H1 (cell line): ENCODE measurements around the gene CTAG2. TPM values are rescaled to one million over a fixed set of nuclear protein-coding genes. Genes with fewer than 3 reads are reported as not detected.

Experiments used
- polyA plus RNA-seq, 7 experiments: library from polyadenylated mRNA; depleted of rRNA in 3 of 7; stranded (reverse) in 5 of 7; unstranded in 2 of 7; fragments of >200 nt in 5 of 7; fragments of 200-250 nt in 2 of 7; gene quantifications; 1 replicate in 5 of 7; 2 replicates in 1 of 7; 4 replicates in 1 of 7; pipeline versions ENCODE4 v1.2.1 to v1.2.3, GENCODE V29; 2011 to 2013; ENCODE audit warnings: missing spikeins in 2 of 7, mixed read lengths in 2 of 7
- total RNA-seq: library from RNA; stranded (reverse); fragmentation: NEBNext Ultra II Directional; extraction: Animal tissue kit (Norgen Biotek cat#: 25700); gene quantifications from 2 replicates; pipeline ENCODE4 v1.2.1, GENCODE V29; 2021
- TF ChIP-seq, protein P1 (sequence below): fragments of 300-600 bp; sonication (generic); IDR thresholded peaks from 2 replicates; pipeline ENCODE4 v1.7.1; 2012; ENCODE audit warnings: low read length, moderate library complexity, mild to moderate bottlenecking, inconsistent platforms; ENCODE audit not compliant: insufficient replicate concordance

CTAG2 gene
- total and polyA plus RNA-seq, 2 of the 8 experiments (the other 6 are each of a cell fraction or from before 2014, with no cell fraction given), result not detected

DNA sequence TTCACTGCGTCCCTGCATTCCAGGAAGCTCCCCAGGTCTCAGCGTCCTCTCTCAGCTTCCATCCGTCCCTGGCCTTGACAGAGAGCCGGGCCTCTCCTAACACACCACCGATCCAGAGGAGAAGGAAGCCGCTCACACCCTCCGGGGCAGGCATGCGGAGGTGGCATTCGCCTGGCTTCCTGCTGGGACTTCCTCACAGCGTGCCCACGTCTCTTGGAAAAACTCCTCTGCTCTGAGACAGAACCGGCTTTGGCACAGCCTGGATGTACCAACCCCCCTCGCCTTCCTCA is 3.2 kb downstream of the CTAG2 start (continued):
- TF ChIP-seq, protein P1, sequence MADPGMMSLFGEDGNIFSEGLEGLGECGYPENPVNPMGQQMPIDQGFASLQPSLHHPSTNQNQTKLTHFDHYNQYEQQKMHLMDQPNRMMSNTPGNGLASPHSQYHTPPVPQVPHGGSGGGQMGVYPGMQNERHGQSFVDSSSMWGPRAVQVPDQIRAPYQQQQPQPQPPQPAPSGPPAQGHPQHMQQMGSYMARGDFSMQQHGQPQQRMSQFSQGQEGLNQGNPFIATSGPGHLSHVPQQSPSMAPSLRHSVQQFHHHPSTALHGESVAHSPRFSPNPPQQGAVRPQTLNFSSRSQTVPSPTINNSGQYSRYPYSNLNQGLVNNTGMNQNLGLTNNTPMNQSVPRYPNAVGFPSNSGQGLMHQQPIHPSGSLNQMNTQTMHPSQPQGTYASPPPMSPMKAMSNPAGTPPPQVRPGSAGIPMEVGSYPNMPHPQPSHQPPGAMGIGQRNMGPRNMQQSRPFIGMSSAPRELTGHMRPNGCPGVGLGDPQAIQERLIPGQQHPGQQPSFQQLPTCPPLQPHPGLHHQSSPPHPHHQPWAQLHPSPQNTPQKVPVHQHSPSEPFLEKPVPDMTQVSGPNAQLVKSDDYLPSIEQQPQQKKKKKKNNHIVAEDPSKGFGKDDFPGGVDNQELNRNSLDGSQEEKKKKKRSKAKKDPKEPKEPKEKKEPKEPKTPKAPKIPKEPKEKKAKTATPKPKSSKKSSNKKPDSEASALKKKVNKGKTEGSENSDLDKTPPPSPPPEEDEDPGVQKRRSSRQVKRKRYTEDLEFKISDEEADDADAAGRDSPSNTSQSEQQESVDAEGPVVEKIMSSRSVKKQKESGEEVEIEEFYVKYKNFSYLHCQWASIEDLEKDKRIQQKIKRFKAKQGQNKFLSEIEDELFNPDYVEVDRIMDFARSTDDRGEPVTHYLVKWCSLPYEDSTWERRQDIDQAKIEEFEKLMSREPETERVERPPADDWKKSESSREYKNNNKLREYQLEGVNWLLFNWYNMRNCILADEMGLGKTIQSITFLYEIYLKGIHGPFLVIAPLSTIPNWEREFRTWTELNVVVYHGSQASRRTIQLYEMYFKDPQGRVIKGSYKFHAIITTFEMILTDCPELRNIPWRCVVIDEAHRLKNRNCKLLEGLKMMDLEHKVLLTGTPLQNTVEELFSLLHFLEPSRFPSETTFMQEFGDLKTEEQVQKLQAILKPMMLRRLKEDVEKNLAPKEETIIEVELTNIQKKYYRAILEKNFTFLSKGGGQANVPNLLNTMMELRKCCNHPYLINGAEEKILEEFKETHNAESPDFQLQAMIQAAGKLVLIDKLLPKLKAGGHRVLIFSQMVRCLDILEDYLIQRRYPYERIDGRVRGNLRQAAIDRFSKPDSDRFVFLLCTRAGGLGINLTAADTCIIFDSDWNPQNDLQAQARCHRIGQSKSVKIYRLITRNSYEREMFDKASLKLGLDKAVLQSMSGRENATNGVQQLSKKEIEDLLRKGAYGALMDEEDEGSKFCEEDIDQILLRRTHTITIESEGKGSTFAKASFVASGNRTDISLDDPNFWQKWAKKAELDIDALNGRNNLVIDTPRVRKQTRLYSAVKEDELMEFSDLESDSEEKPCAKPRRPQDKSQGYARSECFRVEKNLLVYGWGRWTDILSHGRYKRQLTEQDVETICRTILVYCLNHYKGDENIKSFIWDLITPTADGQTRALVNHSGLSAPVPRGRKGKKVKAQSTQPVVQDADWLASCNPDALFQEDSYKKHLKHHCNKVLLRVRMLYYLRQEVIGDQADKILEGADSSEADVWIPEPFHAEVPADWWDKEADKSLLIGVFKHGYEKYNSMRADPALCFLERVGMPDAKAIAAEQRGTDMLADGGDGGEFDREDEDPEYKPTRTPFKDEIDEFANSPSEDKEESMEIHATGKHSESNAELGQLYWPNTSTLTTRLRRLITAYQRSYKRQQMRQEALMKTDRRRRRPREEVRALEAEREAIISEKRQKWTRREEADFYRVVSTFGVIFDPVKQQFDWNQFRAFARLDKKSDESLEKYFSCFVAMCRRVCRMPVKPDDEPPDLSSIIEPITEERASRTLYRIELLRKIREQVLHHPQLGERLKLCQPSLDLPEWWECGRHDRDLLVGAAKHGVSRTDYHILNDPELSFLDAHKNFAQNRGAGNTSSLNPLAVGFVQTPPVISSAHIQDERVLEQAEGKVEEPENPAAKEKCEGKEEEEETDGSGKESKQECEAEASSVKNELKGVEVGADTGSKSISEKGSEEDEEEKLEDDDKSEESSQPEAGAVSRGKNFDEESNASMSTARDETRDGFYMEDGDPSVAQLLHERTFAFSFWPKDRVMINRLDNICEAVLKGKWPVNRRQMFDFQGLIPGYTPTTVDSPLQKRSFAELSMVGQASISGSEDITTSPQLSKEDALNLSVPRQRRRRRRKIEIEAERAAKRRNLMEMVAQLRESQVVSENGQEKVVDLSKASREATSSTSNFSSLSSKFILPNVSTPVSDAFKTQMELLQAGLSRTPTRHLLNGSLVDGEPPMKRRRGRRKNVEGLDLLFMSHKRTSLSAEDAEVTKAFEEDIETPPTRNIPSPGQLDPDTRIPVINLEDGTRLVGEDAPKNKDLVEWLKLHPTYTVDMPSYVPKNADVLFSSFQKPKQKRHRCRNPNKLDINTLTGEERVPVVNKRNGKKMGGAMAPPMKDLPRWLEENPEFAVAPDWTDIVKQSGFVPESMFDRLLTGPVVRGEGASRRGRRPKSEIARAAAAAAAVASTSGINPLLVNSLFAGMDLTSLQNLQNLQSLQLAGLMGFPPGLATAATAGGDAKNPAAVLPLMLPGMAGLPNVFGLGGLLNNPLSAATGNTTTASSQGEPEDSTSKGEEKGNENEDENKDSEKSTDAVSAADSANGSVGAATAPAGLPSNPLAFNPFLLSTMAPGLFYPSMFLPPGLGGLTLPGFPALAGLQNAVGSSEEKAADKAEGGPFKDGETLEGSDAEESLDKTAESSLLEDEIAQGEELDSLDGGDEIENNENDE, result no peak
- TF ChIP-seq, all 59 proteins: peak for 0
